Umbilical cord (tissue), 2 donors: ENCODE measurements around the gene TAT. TPM values are rescaled to one million over a fixed set of nuclear protein-coding genes. Genes with fewer than 3 reads are reported as not detected.

Experiments used
- DNase-seq: peaks from one replicate; pipeline ENCODE4 v3.0.0-alpha.2; 2015; ENCODE audit warnings: low spot score
- total RNA-seq: library from RNA; depleted of rRNA; stranded (reverse); fragments of >200 nt; gene quantifications from one replicate; pipeline ENCODE4 v1.2.3, GENCODE V29; 2014; ENCODE audit warnings: low replicate concordance; ENCODE audit not compliant: insufficient read depth

TAT gene
- total RNA-seq, 1 donor from 2014 or later: 7.0 TPM

DNA sequence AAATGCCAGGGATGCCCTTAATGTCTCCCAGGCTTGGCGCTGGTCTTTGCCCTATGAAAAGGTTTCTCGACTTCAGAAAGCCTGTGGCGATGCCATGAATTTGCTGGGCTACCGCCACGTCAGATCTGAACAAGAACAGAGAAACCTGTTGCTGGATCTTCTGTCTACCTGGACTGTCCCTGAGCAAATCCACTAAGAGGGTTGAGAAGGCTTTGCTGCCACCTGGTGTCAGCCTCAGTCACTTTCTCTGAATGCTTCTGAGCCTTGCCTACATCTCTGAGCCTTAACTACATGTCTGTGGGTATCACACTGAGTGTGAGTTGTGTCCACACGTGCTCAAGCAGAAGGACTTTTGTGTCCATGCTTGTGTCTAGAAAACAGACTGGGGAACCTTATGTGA lies 39.2 kb downstream of the TAT start:
- DNase-seq: peak; percentile 20

- no peak for DNase-seq
Observed at GRCh38 chr16:71536752-71537499, 40.0 kb downstream of the TAT start.

GRCh38 chr16:71532366-71532765 lies 44.5 kb downstream of the TAT start:
- no peak for DNase-seq

GRCh38 chr16:71528863-71529262 lies 48.0 kb downstream of the TAT start:
- DNase-seq: no peak

DNA sequence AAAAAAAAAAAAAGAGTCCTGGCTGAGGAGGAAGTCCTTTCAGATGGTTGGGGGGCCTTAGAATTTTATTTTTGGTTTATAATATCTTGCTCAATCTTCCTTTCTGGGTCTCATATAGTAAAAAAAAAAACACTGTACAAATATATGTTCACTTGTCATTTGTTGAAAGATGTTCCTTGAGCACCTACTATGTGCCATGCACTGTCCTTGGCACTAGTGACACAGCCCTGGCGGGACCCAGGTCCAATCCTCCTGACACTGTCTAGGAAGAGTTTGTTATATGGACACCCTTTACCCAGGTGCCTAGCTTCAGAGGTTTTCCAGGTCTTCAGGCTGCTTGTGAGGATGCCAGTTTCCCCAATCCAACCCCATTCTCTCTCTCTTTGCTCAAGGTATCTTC lies 48.6 kb downstream of the TAT start:
- no peak for DNase-seq

DNA sequence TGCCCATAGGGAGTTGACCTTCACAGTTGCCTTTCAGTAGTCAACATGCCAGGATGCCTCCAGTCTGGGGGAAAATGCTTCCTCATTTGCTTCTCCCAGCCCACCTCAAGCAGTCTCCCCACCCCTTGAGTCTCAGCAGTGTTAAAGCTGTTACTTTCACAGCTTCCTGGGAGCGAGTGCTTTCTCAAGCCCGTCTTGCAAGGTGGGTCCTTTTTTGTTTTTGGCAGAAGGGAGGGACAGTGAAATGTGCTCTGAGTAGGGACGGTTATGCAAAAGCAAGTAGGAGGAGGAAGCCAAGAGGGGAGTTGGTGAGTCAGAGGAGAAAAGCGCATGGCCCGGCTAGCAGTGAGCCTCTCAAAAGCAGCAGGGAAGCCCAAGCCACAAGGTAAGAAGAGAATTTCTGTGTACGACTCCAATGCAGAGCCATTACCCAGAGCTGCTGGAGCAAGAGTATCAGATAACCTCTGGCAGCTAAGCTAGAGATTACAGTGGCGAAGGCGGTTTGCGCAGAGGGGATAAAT lies 50.7 kb downstream of the TAT start, which contains the start of gene CHST4:
CHST4 (plus strand) TSS at position 316 of the 521 bp plus-strand sequence. CDS start 10,252 bp downstream, outside the sequence.
- peak; percentile 43 for DNase-seq

- no peak for DNase-seq
Observed at GRCh38 chr16:71524566-71525553, 52.0 kb downstream of the TAT start.

DNA sequence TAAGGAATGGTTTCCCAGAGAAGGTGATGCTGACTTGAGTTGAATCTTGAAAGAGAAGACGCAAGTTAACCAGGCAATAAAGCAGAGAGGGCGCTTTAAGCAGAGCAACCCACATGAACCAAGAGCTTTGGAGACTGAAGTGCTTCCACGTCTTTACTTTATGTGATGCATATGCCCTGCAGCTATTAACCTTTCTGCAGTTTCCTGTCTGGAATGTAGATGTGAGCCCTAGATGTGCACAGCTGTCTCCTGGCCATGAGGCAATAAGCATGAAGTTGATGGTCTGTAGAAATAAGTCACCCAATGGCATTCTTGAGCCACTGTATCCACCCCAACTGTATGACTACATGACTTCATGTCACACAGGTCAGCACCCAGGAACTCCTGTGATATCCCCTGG lies 56.3 kb downstream of the TAT start:
- no peak for DNase-seq

Other genes starting within 250 kb of the TAT start
- 1.7 TPM for gene CALB2, start 218.4 kb downstream of the TAT start, total RNA-seq
- not detected for gene TLE7, start 135.0 kb downstream of the TAT start, total RNA-seq
- gene ZNF23, start 114.8 kb downstream of the TAT start, total RNA-seq: 19.0 TPM
- gene ZNF19, start 87.8 kb downstream of the TAT start, total RNA-seq: 19.3 TPM
- 1.2 TPM for gene CHST4, start 50.7 kb downstream of the TAT start, total RNA-seq
- 4.1 TPM for gene MARVELD3, start 49.1 kb upstream of the TAT start, total RNA-seq
- gene PHLPP2, start 147.6 kb upstream of the TAT start, total RNA-seq: 9.4 TPM
- gene AP1G1, start 231.7 kb upstream of the TAT start, total RNA-seq: 96.1 TPM